CD1c-positive myeloid dendritic cell (primary cell): ENCODE results near the gene EIF4ENIF1.
A peak's percentile ranks its signal among the peaks of the same experiment; 100 is the strongest.
"Not testable (repeated sequence)": the region's sequence is repeated elsewhere in the genome, so short reads cannot be mapped to it uniquely, and the experiment has no call there.

Experiments used
- DNase-seq: peaks from one replicate; pipeline ENCODE4 v3.0.0-alpha.2; 2016; ENCODE audit errors: extremely low spot score

The EIF4ENIF1 gene

GRCh38 chr22:31489632-31490495 is at the start of gene EIF4ENIF1:
EIF4ENIF1 (minus strand) TSS chr22:31489842; CDS start chr22:31488718, 1,124 bp downstream.
- DNase-seq = peak; percentile 85

DNA sequence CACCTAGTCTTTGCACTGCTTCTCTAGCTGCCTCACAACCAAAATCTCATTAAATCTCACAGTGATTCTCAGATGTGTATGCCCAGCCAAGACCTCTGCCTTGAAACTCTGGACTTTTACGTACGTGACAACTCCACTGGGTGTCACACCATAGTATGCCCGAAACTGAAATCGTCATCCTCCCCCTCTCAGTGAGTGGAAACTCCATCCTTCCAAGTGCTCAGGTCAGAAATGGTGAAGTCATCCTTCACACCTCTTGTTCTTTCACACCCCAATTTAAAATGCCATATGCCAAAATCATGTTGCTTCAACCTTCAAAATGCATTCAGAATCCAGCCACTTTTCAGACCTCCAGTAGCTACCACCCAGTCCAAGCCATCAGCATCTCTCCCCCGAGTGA is 49.2 kb upstream of the EIF4ENIF1 start:
- no peak for DNase-seq

- no peak for DNase-seq
Observed at GRCh38 chr22:31537019-31537535, 47.4 kb upstream of the EIF4ENIF1 start.

GRCh38 chr22:31533374-31533773 is 43.7 kb upstream of the EIF4ENIF1 start:
- DNase-seq = no peak

GRCh38 chr22:31532060-31532459 is 42.4 kb upstream of the EIF4ENIF1 start:
- DNase-seq = no peak

DNA sequence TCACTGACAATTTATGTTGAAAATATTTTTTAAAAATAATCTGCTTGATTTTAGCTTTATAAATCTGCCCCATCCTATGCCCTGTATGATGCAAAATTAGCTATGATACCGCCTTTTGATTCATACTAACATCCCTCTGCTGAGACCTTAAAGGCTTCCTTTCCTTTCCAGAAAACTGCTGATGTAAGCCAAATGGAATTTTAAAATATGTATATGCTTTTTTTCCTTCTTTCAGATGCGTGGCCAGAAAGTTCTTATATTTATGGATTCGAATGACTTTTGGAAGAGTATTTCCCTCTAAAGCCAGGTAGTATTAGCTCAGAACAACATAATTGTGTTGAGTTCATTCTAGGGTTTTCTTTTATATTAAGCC is 41.2 kb upstream of the EIF4ENIF1 start:
- DNase-seq = no peak

- DNase-seq = peak; percentile 34
Observed at GRCh38 chr22:31526270-31526669, 36.6 kb upstream of the EIF4ENIF1 start.

DNA sequence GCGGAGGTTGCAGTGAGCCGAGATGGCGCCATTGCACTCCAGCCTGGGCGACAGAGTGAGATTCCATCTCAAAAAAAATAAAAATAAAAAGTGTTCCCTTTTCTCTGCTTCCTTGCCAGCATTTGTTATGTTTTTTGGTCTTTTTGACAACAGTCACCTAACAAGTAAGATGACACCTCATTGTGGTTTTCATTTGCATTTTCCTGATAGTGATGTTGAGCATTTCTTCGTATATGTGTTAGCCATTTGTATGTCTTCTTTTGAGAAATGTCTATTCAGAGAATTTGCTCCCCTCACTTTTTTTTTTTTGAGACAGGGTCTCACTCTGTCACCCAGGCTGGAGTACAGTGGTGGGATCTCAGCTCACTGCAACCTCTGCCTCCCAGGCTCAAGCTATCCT is 34.5 kb upstream of the EIF4ENIF1 start:
- DNase-seq = not testable (repeated sequence)

- no peak for DNase-seq
Observed at GRCh38 chr22:31520051-31520450, 30.4 kb upstream of the EIF4ENIF1 start.

- DNase-seq = no peak
Observed at GRCh38 chr22:31509061-31509762, 19.6 kb upstream of the EIF4ENIF1 start.

GRCh38 chr22:31508536-31508935 is 18.9 kb upstream of the EIF4ENIF1 start:
- DNase-seq = no peak

- DNase-seq = not testable (repeated sequence)
Observed at GRCh38 chr22:31507517-31507916, 17.9 kb upstream of the EIF4ENIF1 start.

- DNase-seq = no peak
Observed at GRCh38 chr22:31504282-31504681, 14.6 kb upstream of the EIF4ENIF1 start.

GRCh38 chr22:31503211-31503964 is 13.7 kb upstream of the EIF4ENIF1 start:
- DNase-seq = no peak

DNA sequence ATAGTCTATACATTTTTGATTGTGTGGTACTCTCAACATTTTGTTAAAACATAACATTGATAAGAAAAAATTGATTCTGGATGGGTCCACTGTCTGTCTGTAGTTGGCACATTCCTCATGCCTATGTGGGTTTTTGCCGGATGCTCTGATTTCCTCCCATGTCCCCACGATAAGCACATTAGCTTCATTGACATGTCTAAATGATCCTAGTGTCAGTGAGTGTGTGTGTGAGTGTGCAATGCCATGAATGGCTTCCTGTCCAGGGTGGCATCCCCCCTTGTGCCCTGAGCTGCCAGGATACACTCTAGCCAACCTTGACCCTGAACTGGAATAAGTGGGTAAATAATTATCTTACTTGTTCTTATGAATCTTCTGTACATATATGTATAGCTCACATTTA is 12.1 kb upstream of the EIF4ENIF1 start:
- DNase-seq = no peak

GRCh38 chr22:31497148-31497938 is 7.7 kb upstream of the EIF4ENIF1 start:
- DNase-seq = no peak

DNA sequence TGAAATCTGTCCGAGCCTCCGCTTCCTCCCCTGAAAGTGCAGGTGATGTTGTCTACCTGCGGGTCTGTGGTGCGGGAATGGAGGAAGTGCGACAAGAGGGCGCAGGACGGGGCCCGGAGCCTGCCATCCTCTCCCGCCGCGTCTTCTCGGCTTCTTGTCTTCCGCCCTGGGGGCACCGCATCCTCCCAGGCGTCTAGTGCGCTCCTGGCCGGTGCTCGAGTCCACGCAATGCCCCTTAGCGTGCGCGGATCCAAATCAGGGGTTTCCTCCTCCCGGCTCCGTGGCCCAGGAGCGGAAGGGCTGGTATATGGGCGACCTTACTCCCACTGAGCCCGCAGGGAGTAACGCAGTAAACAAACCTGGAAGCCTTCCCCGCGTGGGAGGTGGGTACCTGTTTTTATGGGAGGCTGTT is 7.1 kb upstream of the EIF4ENIF1 start:
- peak; percentile 53 for DNase-seq

DNA sequence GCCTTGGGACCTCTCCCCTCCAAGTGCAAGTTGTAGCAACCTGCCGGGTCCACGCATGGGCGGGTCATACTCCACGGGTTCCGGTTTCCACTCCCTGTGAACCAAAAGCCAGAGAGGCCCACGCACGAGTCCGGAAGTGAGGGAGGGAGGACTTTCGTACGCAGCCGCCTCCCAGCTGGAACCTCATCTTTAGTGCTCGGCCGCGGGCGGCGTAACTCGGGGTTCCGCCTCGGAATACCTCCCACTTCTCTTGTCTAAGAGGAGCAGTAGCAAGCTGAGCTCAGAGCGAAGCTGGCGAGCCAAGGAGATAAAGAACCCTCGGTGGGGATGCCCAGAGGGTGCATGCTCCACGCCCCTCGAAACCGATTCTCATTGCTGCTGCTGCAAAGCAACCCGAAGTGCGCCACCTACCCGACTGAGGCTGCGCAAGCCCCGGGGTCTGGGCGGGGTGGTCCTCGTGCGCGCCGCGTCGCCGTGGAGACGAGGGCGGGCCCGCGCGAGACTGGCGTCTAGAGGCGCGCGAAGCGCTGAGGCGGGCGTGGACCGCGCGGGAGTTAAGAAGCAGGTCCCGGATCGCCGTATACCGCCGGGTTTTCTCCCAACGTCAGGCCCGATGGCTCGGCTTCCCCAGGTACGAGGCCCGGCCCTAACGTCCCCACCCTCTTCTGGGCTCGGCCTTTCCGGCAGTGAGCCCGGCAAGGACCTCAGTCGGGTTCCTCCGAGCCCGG is 6.5 kb upstream of the EIF4ENIF1 start, which contains the start of gene SFI1:
SFI1 (plus strand) TSS at position 530 of the 728 bp plus-strand sequence. CDS start 11,749 bp downstream, outside the sequence.
- peak; percentile 96 for DNase-seq

DNA sequence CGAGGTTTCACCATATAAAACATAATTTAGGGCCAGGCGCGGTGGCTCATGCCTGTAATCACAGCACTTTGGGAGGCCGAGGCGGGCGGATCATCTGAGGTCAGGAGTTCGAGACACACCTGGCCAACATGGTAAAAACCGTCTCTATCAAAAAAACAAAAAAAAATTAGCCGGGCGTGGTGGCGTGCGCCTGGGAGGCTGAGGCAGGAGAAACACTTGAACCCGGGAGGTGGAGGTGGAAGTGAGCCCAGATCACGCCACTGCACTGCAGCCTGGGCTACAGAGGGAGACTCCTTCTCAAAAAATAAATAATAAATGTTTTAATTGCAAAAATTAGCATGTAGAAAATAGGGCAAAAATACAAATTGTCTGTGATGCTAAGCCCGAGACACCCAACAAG is 5.7 kb upstream of the EIF4ENIF1 start:
- no peak for DNase-seq

DNA sequence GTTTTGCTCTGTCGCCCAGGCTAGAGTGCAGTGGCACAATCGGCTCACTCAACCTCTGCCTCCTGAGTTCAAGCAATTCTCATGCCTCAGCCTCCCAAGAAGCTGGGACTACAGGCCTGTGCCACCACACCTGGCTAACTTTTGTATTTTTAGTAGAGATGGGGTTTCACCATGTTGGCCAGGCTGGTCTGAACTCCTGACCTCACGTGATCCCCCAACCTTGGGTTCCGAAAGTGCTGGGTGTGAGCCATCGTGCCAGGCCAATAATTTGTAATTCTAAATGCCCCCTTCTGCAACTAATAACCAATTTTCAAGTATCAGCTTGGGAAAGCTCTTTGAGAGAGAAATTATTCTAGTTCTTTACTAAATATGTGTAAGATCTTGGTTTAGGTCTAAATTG is 3.7 kb upstream of the EIF4ENIF1 start:
- DNase-seq = not testable (repeated sequence)
